GM12891 (cell line): ENCODE data around the gene NDUFB10.
A peak's percentile ranks its signal among the peaks of the same experiment; 100 is the strongest.

Experiments used
- POLR2A ChIP-seq: IDR thresholded peaks from 2 replicates; pipeline ENCODE4 v1.6.1; 2011; ENCODE audit warnings: low read depth, low read length, control low read depth
- POLR2AphosphoS5 ChIP-seq: IDR thresholded peaks from 2 replicates; pipeline ENCODE4 v1.6.1; 2011; ENCODE audit warnings: low read depth, low read length, control low read depth
- POU2F2 ChIP-seq: IDR thresholded peaks from 2 replicates; pipeline ENCODE4 v1.6.1; 2011; ENCODE audit warnings: low read depth, mild to moderate bottlenecking, control low read depth, low read length, moderate library complexity
- SPI1 ChIP-seq: IDR thresholded peaks from 2 replicates; pipeline ENCODE4 v1.6.1; 2011; ENCODE audit warnings: low read depth, low read length, control low read depth
- TAF1 ChIP-seq: IDR thresholded peaks from 2 replicates; pipeline ENCODE4 v1.6.1; 2011; ENCODE audit warnings: low read depth, low read length, control low read depth

GRCh38 chr16:1965396-1966001, 6.2 kb downstream of the NDUFB10 start:
- TF ChIP-seq POLR2AphosphoS5 (peak; percentile 26), POU2F2 (no peak), SPI1 (no peak), POLR2A (no peak; the same call in 1 of the 2 replicates), TAF1 (no peak)
